HepG2 (cell line): ENCODE results near the gene PROCR. TPM values are rescaled to one million over a fixed set of nuclear protein-coding genes. Genes with fewer than 3 reads are reported as not detected.
A peak's percentile ranks its signal among the peaks of the same experiment; 100 is the strongest.

ENCODE experiments used
- CREBL2 ChIP-seq: sonication (generic); formaldehyde crosslinking; IDR thresholded peaks from 2 replicates; pipeline ENCODE4 v1.8.1; 2023; ENCODE audit warnings: missing genetic modification reagents, mild to moderate bottlenecking, borderline replicate concordance
- ETV5 ChIP-seq: IDR thresholded peaks from 2 replicates; pipeline ENCODE4 v1.6.1; 2018; ENCODE audit warnings: missing biosample characterization, missing genetic modification reagents, inconsistent platforms, borderline replicate concordance
- LCORL ChIP-seq, 2 experiments: fragments of 450-650 bp in 1 of 2; sonication (generic) in 1 of 2; formaldehyde crosslinking in 1 of 2; IDR thresholded peaks; 2 replicates each; pipeline versions ENCODE4 v1.5.0 to v1.6.1; 2017 to 2020; ENCODE audit warnings: antibody characterized with exemption in 1 of 2, missing genetic modification reagents in 1 of 2
- MAFF ChIP-seq: IDR thresholded peaks from 2 replicates; pipeline ENCODE4 v1.6.1; 2011; ENCODE audit warnings: low read depth, low read length, improper control_type of control experiment
- NFATC3 ChIP-seq: sonication (generic); formaldehyde crosslinking; IDR thresholded peaks from 2 replicates; pipeline ENCODE4 v1.5.1; 2020; ENCODE audit warnings: mild to moderate bottlenecking, missing genetic modification reagents
- NR2C2 ChIP-seq: sonication (generic); formaldehyde crosslinking; IDR thresholded peaks from 2 replicates; pipeline ENCODE4 v1.4.0; 2020; ENCODE audit warnings: missing genetic modification reagents, mild to moderate bottlenecking, moderate library complexity, borderline replicate concordance
- PRDM4 ChIP-seq: sonication (generic); formaldehyde crosslinking; IDR thresholded peaks from 2 replicates; pipeline ENCODE4 v1.9.0; 2021; ENCODE audit warnings: missing genetic modification reagents, borderline replicate concordance
- SIN3A ChIP-seq: IDR thresholded peaks from 2 replicates; pipeline ENCODE4 v1.6.1; 2011; ENCODE audit warnings: low read depth, mild to moderate bottlenecking, control low read depth, low read length, borderline replicate concordance
- TSC22D2 ChIP-seq: sonication (generic); formaldehyde crosslinking; IDR thresholded peaks from 2 replicates; pipeline ENCODE4 v1.5.1; 2020; ENCODE audit warnings: missing genetic modification reagents, mild to moderate bottlenecking, borderline replicate concordance
- YEATS2 ChIP-seq: sonication (generic); formaldehyde crosslinking; IDR thresholded peaks from 2 replicates; pipeline ENCODE4 v1.4.0; 2020; ENCODE audit warnings: missing genetic modification reagents, borderline replicate concordance
- ZBTB14 ChIP-seq: sonication (generic); formaldehyde crosslinking; IDR thresholded peaks from 2 replicates; pipeline ENCODE4 v1.4.0; 2020; ENCODE audit warnings: missing genetic modification reagents
- ZBTB3 ChIP-seq: sonication (generic); formaldehyde crosslinking; IDR thresholded peaks from 2 replicates; pipeline ENCODE4 v1.4.0; 2020; ENCODE audit warnings: low read depth, mild to moderate bottlenecking, moderate library complexity, missing genetic modification reagents, borderline replicate concordance
- ZBTB39 ChIP-seq: sonication (generic); formaldehyde crosslinking; IDR thresholded peaks from 2 replicates; pipeline ENCODE4 v1.5.0; 2020; ENCODE audit warnings: missing genetic modification reagents
- ZEB1 ChIP-seq: IDR thresholded peaks from 2 replicates; pipeline ENCODE4 v1.6.1; 2012; ENCODE audit warnings: mild to moderate bottlenecking, low read depth, inconsistent platforms; ENCODE audit not compliant: insufficient replicate concordance
- ZIK1 ChIP-seq: sonication (generic); formaldehyde crosslinking; IDR thresholded peaks from 2 replicates; pipeline ENCODE4 v1.5.0; 2020; ENCODE audit warnings: mild to moderate bottlenecking, low read depth, missing genetic modification reagents, borderline replicate concordance
- ZNF24 ChIP-seq: fragments of 450-650 bp; IDR thresholded peaks from 2 replicates; pipeline ENCODE4 v1.6.1; 2017; ENCODE audit warnings: antibody characterized with exemption, mild to moderate bottlenecking
- ZNF431 ChIP-seq: sonication (generic); formaldehyde crosslinking; IDR thresholded peaks from 2 replicates; pipeline ENCODE4 v1.9.0; 2022; ENCODE audit warnings: missing genetic modification reagents, low read depth, mild to moderate bottlenecking, borderline replicate concordance
- ZNF44 ChIP-seq: sonication (generic); formaldehyde crosslinking; IDR thresholded peaks from 2 replicates; pipeline ENCODE4 v1.5.1; 2020; ENCODE audit warnings: mild to moderate bottlenecking, missing genetic modification reagents
- ZNF605 ChIP-seq: sonication (generic); formaldehyde crosslinking; IDR thresholded peaks from 2 replicates; pipeline ENCODE4 v1.8.0; 2022; ENCODE audit warnings: mild to moderate bottlenecking, missing genetic modification reagents
- ZNF703 ChIP-seq: sonication (generic); formaldehyde crosslinking; IDR thresholded peaks from 2 replicates; pipeline ENCODE4 v1.5.1; 2020; ENCODE audit warnings: missing genetic modification reagents, mild to moderate bottlenecking, moderate library complexity, borderline replicate concordance
- ZNF724P ChIP-seq: sonication (generic); formaldehyde crosslinking; IDR thresholded peaks from 2 replicates; pipeline ENCODE4 v1.8.0; 2022; ENCODE audit warnings: missing genetic modification reagents, borderline replicate concordance
- ZNF761 ChIP-seq: sonication (generic); formaldehyde crosslinking; conservative IDR thresholded peaks from 2 replicates; pipeline ENCODE4 v1.4.0; 2020; ENCODE audit warnings: mild to moderate bottlenecking, missing genetic modification reagents
- ZZZ3 ChIP-seq: sonication (generic); formaldehyde crosslinking; IDR thresholded peaks from 2 replicates; pipeline ENCODE4 v1.4.0; 2020; ENCODE audit warnings: missing genetic modification reagents, mild to moderate bottlenecking, borderline replicate concordance
- polyA plus RNA-seq, 8 experiments: library from polyadenylated mRNA; depleted of rRNA in 3 of 8; stranded (reverse) in 7 of 8; unstranded in 1 of 8; fragments of >200 nt; fragmentation: Illumina TruSeq in 4 of 8; extraction: Trizol in 4 of 8; gene quantifications; 2 replicates each; pipeline versions ENCODE4 v1.2.1 to v1.2.3, GENCODE V29; 2011 to 2016; ENCODE audit warnings: low read depth in 4 of 8, missing spikeins in 1 of 8, mixed read lengths in 1 of 8; ENCODE audit not compliant: insufficient read depth in 1 of 8
- total RNA-seq, 5 experiments: library from RNA; depleted of rRNA; stranded (reverse); fragments of >200 nt; fragmentation: Illumina TruSeq; extraction: Trizol; gene quantifications; 2 replicates each; pipeline ENCODE4 v1.2.3, GENCODE V29; 2016; ENCODE audit warnings: low read depth in 1 of 5

PROCR gene
- total and polyA plus RNA-seq, 2 of the 13 experiments (the other 11 are each of a cell fraction or from before 2014, with no cell fraction given) = 1.4 to 1.7 TPM

- TF ChIP-seq ZBTB39 (CRISPR knock-in tag) = no peak
- TF ChIP-seq ZEB1 = no peak
- no peak for TF ChIP-seq PRDM4 (CRISPR knock-in tag)
- no peak for TF ChIP-seq ZIK1 (CRISPR knock-in tag)
- no peak for TF ChIP-seq YEATS2 (CRISPR knock-in tag)
- TF ChIP-seq MAFF = no peak
- TF ChIP-seq ZNF703 (CRISPR knock-in tag) = no peak; the same call in 1 of the 2 replicates
- TF ChIP-seq CREBL2 (CRISPR knock-in tag) = 0 out of 2 replicates have a peak, but pooled peaks have one; percentile 31
- no peak for TF ChIP-seq ZBTB14
- peak; percentile 16; the same call in 1 of the 2 replicates for TF ChIP-seq ZNF724P (CRISPR knock-in tag)
- no peak for TF ChIP-seq ZNF431
- TF ChIP-seq ZZZ3 (CRISPR knock-in tag) = no peak; the same call in 1 of the 2 replicates
- no peak for TF ChIP-seq ETV5
- no peak for TF ChIP-seq TSC22D2 (CRISPR knock-in tag)
- TF ChIP-seq ZBTB3 (CRISPR knock-in tag) = no peak; the same call in 1 of the 2 replicates
- TF ChIP-seq NFATC3 (CRISPR knock-in tag) = 0 out of 2 replicates have a peak, but pooled peaks have one; percentile 79
- no peak for TF ChIP-seq NR2C2 (CRISPR knock-in tag)
- 0 out of 2 replicates have a peak, but pooled peaks have one; percentile 26 for TF ChIP-seq ZNF605
- TF ChIP-seq SIN3A = peak; percentile 29; the same call in 1 of the 2 replicates
- no peak for TF ChIP-seq ZNF761 (CRISPR knock-in tag)
- no peak for TF ChIP-seq LCORL (IDR thresholded peaks at IDR 0.05)
- no peak; the same call in 1 of the 2 replicates for TF ChIP-seq LCORL (CRISPR knock-in tag; IDR thresholded peaks at IDR 0.05)
- no peak for TF ChIP-seq ZNF24
- TF ChIP-seq ZNF44 (CRISPR knock-in tag) = peak; percentile 8; the same call in 1 of the 2 replicates
These were observed 25.5 kb upstream of the PROCR start (continued) for GRCh38 chr20:35146299-35146919.
